HG02938 (cell line): Measurements from ENCODE around the gene CYP26A1.
"Not testable (repeated sequence)": the region's sequence is repeated elsewhere in the genome, so short reads cannot be mapped to it uniquely, and the experiment has no call there.

Experiments
- ATAC-seq: cut with Tn5 transposase; IDR thresholded peaks from one replicate; pipeline ENCODE4 v1.9.1; 2021; ENCODE audit warnings: mild to moderate bottlenecking, moderate library complexity; ENCODE audit not compliant: unreplicated experiment

The CYP26A1 gene

GRCh38 chr10:93077860-93078337 is 4.2 kb downstream of the CYP26A1 start:
- ATAC-seq: no peak

- no peak for ATAC-seq
Observed at GRCh38 chr10:93079663-93080349, 6.1 kb downstream of the CYP26A1 start.

GRCh38 chr10:93080350-93081046 is 6.8 kb downstream of the CYP26A1 start:
- no peak for ATAC-seq

GRCh38 chr10:93081318-93081717 is 7.6 kb downstream of the CYP26A1 start:
- no peak for ATAC-seq

- no peak for ATAC-seq
Observed at GRCh38 chr10:93081834-93082233, 8.1 kb downstream of the CYP26A1 start.

- no peak for ATAC-seq
Observed at GRCh38 chr10:93083743-93084539, 10.2 kb downstream of the CYP26A1 start.

GRCh38 chr10:93085272-93085859 is 11.7 kb downstream of the CYP26A1 start:
- no peak for ATAC-seq

- no peak for ATAC-seq
Observed at GRCh38 chr10:93086289-93086688, 12.6 kb downstream of the CYP26A1 start.

GRCh38 chr10:93087846-93088245 is 14.2 kb downstream of the CYP26A1 start:
- ATAC-seq: no peak

- no peak for ATAC-seq
Observed at GRCh38 chr10:93088466-93088865, 14.8 kb downstream of the CYP26A1 start.

- no peak for ATAC-seq
Observed at GRCh38 chr10:93090619-93091018, 16.9 kb downstream of the CYP26A1 start.

GRCh38 chr10:93091960-93092359 is 18.3 kb downstream of the CYP26A1 start:
- ATAC-seq: no peak

- no peak for ATAC-seq
Observed at GRCh38 chr10:93095225-93095624, 21.5 kb downstream of the CYP26A1 start.

GRCh38 chr10:93096901-93097300 is 23.2 kb downstream of the CYP26A1 start:
- ATAC-seq: no peak

GRCh38 chr10:93097386-93097785 is 23.7 kb downstream of the CYP26A1 start:
- ATAC-seq: no peak

- no peak for ATAC-seq
Observed at GRCh38 chr10:93098816-93099215, 25.1 kb downstream of the CYP26A1 start.

- ATAC-seq: no peak
Observed at GRCh38 chr10:93099670-93100069, 26.0 kb downstream of the CYP26A1 start.

GRCh38 chr10:93101148-93101547 is 27.5 kb downstream of the CYP26A1 start:
- ATAC-seq: not testable (repeated sequence)

- ATAC-seq: no peak
Observed at GRCh38 chr10:93103953-93104352, 30.3 kb downstream of the CYP26A1 start.

GRCh38 chr10:93106631-93107072 is 33.0 kb downstream of the CYP26A1 start:
- ATAC-seq: no peak
